ENCODE results near the gene MECP2. TPM values are rescaled to one million over a fixed set of nuclear protein-coding genes. Genes with fewer than 3 reads are reported as not detected.
A peak's percentile ranks its signal among the peaks of the same experiment; 100 is the strongest.

Gene MECP2
- total RNA-seq, 1 donor from 2014 or later = 27.0 TPM

DNA sequence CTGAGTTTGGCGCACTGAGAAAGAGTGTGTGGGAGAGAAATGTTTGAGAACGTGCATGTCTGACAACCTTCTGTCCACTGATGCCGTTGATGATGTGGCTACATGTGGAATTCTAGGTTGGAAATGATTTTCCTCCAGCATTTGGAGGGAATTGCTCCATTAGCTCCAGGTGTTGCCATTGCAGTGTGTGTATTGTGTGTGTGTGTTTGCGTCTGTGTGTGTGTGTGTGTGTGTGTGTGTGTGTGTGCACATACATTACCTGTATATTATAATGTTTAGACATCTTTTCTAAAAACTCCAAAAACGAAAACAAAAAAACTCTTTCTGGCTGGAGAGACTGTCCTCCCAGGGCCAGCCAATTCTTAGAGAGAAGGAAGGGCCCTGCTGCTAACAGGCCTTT lies 18.2 kb upstream of the MECP2 start:
- DNase-seq = no peak

DNA sequence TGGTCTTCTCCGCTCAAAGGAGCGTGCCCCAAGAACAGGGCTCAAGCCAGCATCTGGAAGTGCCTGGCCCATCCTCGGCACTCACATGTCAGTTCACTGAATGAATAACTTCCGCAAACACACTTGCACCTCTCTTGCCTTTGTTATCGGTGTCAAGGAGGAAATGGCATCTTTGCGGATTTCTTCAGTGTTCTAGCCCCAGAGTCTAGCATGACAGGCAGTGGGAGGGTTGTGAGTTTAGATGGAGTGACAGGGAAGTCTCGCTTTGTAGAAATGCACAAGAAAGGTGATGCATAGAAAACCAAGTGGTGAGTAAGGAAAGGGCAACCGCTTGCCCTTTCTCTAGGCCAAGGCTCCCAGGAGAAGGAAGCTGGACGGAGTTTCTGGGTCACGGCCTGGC lies 17.6 kb upstream of the MECP2 start:
- DNase-seq = no peak

DNA sequence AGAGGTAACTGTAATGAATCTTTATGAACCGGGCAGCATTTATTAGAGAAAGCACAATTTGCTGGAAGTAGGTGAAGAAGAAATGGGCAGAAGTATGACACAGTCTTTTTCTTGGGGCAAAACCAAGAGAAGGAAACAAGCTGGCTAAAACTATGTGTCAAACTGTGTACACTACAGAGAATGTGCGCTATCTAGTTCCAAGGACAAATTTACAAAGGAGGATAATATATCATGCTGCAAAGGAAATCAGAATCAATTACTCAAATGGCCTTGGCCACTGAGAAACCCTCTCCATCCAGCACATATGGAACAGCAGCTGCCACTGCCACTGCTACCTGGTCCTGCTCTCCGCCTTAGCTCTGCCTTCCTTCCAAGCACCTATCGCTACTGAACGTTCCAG lies 17.1 kb upstream of the MECP2 start:
- DNase-seq = no peak

DNA sequence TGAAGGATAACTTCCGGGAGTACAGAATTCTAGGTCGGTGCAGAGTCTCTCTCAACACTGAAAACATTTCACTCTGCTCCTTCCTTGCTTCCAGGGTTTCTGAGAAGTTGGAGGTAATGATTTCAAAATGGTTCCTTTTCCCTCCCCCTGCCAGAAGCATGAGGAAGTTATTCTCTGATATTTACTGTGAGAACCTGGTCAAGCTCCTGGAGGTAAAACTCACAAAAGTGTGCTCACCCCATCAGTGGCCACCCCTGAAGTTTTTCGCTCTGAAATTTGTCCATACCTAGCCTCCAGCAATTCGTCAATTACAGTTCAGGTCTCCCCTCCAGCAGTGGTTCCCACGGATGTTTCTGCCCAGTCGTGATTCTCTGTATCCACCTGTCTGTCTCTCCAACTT lies 16.2 kb upstream of the MECP2 start:
- no peak for DNase-seq

DNA sequence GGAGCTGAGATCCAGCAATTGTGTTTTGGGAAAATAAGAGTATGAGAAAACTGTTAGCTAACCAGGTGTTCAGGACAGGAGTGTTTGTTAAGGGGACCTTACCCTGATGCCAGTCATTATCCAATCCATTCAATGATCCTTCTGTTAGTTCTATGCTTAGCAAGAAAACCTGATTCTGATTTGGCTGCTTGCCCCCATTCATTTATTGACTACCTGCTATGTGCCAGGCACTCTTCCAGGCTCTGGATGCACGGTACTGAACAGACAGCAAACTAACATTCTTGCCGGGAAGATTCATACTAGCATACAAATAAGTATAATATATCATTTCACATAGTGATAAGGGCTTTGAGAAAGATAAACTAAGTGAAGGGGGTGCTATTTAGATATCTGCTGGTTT lies 1.0 kb upstream of the MECP2 start:
- no peak for DNase-seq

DNA sequence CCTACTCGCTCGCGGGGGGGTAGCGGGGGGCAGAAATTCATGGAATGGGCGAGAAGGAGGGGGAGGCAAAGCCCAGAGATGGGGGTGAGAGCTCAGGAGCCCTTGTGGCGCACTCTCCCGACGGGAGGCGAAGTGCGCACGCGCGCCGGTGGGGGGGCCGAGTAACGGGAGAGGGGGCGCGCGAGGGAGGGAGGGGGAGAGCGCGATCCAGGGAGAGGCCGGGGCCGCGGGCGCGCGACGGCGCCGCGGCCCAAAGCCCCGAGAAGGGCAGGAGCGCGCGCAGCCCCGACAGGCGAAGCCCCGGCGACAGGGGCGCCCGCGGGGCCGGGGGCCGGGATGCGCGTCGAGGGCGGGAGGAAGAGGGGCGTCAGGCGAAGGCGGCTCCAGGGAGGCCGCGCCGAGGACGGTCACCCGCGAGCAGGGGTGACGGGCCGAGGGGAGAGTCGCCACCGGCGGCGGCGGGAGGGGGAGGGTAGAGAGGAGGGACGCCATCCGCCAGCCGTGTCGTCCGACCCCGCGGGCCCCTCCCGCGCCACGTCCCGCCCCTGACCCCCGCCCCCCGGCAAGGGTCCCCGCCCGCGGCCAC lies 421 bp downstream of the MECP2 start:
- peak; percentile 41 for DNase-seq

DNA sequence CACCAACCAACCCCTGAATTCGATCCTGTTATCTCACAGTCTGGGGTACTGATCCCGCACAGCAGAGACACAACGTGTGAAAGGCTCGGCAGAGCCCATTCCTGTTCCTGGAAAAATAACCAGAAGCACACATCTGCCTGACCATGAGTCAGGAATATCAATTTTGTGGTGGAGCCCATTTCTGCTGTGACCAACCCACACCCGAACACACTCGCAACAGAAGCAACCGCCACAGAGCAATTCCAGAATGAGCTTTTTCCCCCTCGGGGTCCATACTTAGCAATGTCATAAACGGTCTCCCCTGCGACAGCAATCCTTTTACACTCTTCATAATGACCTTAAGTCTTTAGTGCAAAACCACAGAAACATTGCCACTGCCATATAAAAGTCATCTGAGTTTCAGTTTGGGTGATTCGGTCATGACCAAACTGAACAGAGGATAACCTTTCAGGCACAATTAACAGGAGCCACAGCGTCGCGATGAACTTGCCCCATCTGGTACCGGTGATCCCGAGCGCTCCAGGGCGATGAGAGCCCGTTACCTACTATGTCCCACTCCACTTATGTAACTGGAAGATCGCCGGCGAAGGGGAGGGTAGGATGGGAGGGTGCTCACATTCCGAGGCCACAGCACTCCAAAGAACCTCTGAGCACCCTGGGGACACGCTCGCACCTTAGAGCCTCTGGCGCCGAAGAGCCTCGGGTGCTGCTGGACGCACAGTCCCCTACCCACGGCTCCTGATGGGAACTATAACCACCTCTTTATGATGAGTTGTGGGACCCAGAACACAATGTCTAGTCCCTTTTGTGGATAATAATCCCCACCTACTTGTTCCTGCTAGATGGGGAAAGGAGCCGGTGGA lies 1.1 kb downstream of the MECP2 start:
- no peak for DNase-seq

DNA sequence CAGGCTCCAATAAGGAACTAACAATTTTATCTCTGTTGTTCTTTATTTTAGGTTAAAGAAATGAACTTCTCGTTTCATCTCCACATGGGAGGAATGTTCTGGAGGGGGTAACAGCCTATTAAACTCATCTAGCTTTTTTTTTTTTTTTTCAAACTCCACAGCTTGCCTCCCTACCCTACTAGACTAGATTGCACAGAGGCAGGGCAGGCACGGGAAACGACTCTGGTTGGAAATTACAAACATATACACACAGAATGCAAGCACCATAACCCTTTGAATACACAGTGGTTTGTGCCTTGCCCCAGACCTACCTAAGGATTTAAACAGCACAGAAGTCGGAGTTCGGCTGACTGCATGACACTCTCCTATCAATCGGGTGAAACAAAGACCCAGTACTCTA lies 2.7 kb downstream of the MECP2 start:
- DNase-seq = no peak

DNA sequence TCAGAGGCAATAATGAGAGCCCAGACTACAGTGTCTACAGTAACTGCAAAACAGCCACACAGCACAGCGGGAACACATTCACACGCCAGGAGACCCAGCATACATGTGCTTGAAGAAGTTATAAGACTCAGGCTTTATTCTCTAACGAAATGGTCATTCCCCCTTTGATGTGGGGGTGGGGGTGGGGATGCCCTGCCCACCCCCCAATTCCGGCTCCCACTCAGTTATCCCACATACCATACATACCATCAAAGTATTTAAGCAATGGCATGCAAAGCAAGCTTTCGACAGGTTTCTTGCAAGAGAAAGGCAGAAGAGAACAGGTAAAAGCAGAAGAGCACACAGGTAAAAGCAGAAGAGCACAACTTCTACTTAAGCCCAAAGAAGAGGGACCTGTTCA lies 3.6 kb downstream of the MECP2 start:
- DNase-seq = no peak

DNA sequence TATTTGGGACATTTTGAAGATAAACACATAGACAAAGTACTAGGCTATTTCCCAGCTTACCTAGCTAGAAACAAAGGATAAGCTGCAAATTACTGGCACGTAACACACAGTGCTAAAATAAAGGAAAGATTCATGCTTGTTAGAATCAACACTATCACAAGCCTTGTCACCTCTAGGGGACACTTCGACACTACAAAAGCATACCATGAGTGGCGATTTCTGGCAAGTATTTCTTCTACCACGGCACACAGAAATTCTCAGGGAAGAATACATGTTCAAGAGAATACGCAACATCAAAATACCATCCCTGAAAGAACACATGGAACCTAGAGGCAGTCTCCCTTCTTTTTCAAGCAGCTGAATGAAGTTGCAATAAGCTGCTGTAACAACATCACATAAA lies 5.1 kb downstream of the MECP2 start:
- no peak for DNase-seq

DNA sequence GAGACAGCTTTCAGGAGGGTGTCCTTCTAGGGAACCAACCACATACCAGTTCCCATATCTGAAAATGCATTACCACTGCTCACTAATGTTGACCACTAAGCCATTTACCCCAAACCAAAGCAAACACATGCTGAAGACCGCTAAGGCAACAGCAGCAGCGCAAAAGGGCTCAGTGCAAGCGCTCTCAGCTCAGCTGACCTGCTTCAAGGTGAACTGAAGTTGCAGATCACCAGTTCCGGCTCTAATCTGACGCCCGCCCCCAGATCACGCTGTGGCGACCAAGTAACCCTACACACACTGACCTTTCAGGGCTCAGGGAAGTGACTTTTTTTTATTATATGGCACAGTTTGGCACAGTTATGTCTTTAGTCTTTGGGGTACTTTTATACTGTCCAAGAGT lies 5.8 kb downstream of the MECP2 start:
- DNase-seq = no peak

DNA sequence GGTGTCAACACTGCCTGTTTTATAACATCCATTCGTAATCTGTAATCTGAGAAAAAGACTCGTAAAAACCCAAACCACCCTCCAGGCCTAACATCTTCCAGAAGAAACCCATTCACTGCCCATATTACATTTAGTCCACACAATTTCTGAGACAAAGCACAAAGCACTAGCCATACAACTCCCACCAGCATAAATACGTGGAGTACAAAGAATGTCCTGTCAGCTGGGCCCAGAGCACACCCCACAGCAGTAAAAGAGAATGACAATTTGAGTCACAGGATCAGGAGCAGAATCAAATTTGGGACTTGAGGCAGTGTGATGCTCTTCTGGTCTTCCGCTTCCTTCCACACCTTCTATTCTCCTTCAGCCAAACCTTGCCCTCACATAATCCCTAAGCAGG lies 6.8 kb downstream of the MECP2 start:
- no peak for DNase-seq

DNA sequence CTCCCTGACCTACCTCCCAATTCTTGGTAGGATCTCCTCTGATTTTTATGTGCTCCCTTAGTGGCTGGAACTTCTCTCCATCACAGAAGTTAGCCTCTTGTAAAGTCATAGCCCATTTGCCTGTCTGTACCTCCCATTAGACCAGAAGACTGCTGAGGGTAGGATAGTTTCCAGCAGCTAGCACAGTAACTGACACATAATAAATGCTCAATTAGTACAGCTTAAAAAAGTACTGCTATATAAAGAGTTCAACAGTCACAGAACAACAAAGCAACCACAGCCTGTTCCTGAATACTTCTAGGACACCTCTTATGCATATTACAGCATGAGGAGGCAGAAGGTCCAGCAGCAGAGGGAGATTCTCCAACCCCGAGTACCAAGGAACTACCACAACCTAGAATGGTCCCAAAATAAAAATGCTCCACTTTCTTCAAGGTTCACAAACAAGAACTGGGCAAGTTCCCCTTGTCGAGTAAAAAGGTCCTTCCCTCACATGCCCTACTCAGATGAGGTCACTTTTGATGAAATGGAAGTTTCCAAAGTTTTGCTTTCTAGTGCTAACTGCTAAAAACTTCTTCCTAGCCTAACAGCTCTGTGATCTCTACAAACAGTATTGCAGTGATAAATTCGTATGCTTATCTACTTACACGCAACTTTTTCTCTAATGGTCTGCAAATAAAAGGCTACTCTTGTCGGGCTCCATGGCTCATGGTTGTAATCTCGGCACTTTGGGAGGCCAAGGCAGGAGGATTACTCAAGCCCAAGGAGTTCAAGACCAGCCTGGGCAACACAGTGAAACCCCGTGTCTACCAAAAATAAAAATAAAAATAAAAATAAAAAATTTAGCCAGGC lies 12.8 kb downstream of the MECP2 start:
- no peak for DNase-seq

DNA sequence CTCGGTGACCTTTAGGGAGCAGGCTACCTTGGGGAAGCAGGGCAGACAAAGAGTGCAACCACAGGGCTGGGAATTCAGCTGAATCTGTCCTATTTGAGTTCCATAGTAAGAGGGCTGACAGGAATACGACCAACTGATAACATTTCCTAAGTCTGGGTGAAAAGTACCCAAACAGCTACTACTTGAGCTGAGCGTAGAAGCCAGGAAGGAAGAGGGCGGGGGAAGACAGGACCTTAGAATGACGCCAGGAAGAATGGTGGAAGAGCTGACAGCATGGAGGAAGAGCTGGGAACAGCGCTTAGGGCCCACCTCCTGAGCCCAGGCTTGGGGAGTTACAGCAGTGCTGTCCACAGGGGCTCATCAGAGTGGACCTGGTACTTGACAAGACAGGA lies 14.4 kb downstream of the MECP2 start:
- DNase-seq = no peak

DNA sequence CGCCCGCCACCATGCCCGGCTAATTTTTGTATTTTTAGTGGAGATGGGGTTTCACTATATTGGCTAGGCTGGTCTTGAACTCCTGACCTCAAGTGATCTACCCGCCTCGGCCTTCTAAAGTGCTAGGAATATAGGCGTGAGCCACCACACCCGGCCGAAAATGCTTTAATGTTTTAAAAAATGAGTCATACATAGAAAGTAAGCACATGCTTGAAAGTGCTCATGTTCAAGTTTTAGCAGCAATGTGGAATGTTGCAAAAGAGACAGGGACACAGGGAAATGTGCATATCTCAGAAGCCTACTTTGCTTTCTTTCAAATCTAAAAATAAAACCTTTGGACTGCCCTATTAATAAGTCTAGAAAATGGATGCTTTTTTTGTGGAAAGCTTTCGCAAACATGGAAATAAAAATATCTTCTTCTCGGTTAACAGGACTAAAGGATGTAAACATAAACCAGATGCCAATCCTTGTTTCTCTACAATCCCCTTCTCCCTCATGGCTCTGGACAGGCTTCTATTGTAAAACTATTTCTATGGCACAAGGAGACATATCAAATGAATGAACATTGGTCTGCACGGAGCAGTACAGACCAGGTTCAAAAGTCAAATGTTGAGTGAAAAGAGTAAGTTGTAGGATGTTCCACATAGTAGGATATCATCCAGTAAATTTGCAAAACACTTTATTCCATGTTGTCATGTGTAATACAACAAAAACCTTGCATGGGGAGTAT lies 15.0 kb downstream of the MECP2 start:
- DNase-seq = no peak

DNA sequence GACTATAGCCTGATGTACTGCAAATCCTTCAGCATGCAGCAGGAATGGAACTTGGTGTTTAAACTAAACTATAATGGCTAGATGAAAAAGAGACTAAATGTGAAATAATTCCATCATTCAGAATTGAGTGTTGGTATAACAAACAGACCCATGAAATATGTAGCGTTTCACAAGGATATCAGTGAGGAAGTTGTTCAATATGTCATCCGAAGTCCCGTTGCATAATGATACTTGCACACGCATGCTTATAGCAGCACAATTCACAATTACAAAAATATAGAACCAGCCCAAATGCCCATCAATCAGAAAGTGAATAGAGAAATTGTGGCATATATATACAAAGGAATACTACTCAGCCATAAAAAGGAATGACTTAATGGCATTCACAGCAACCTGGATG lies 20.4 kb downstream of the MECP2 start:
- no peak for DNase-seq

DNA sequence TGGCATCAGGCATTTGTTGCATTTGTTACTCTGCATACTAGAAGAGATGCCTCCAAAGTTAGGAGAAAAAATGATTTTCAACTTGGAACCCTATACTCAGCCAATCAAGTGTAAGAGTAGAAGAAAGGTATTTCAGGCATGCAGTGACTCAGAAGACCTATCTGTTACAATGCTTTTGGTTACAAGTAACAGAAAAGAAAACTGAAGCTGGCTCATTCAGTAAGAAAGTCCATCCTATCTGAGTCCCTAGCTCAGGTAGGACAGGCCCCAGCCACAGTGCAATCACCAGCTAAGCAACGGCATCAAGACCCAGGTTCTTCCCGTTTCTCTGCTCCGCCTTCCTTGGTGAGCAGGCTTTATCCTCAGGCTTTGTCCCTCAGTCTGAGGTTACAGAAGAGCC lies 23.3 kb downstream of the MECP2 start:
- no peak for DNase-seq

DNA sequence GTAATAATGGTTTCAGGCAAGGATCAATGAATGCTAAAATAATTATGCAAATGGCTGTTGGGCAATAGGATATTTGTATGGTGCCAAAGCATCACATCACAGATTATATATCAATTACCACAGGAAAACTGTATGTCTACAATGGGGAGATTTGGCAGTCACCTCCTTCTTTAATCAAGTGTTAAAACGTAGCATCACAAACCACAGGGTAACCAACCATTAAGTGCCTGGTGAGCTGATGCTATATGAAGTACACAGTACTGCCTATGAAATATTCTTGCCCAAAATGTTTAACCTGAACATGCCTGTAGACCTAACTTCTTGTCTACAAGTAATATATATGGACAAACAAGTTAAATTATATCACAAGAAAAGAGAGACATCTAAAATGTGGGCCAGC lies 25.3 kb downstream of the MECP2 start:
- DNase-seq = no peak

DNA sequence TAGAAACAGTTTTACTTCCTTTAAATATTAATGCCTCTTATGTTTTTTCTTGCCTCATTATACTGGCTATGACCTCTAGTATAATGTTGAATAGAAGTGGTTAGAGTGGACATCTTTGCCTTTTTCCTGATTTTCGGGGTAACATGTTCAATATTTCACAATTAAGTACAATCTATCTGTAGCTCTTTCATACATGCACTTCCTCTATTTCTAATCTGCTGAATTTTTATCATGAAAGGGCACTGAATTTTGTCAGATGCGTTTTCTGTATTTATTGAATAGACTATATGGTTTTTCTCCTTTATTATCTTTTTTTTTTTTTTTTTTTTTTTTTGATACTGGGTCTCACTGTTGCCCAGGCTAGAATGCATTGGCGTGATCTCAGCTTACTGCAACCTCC lies 29.0 kb downstream of the MECP2 start:
- DNase-seq = no peak

DNA sequence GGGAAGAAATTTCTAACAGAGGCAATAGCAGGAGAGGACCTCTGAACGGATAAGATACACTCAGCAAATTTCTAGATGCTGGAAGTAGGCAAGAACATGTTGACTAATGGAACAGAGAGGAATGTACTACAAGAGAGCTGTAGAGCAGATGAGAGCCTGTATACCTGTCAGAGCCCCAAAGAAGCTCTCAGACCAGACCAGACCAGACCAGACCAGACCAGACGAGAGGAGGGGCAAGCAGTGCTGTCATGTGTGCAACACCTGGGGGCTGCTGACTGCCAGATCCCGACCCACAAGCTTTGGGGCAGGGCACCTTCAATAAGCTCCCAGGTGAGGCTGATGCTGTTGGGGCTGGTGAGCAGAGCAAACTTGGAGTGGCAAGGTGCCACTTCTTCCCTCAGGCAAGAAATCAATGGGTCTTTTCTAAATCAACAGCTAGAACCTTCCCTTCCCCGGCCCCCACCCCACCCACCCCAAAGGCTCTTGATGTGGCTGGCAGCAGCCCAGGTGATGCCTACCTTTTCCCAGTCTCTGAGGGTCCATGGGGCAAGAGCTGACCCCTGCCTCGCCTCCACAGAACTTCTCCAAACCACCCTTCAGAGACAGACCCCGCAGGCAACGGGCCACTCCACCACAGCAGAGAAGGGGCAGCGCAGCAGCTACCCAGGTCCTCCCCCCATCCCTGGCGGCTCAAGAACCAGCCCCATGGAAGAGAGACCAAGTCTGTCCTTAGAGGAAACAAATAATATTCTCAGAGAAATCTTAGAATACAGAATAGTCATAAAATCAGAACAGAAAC lies 32.7 kb downstream of the MECP2 start:
- DNase-seq = no peak

DNA sequence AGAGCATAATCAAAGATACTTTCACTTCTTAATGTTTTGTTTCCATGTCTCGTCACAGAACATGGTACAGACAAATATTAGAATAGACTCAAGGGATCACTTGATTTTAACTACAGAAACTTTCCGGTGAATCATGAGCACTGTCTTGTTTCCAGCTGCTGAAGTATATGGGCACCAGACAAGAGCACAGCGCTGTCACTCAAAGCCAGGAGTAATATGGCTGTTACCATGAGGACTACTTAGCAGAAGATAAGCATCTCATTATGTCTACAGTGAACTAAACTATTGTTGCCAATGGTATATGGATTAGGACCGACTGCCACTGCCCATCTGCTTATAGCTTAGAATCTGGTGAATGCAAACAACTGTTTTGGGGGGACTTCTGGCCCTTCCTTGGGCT lies 34.3 kb downstream of the MECP2 start:
- no peak for DNase-seq

DNA sequence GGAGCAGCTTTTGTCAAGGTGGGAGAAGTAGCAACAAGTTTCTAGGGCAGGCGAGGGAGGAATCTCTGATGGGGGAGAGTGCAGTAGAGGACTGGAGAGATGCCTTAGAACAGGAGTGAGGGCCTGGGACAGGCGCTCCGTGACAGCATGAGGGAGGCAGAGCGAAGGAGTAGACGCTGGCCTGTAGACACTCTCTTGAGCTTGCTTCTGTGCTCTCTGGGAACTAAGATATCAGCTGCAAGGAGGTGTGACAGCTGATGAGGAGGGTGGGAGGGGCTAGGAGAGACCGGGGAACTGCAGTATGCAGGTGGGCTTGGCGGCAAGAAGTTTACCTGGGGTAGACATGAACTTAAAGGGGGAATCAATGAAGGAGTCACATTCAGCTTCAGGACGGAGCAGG lies 35.7 kb downstream of the MECP2 start:
- DNase-seq = no peak
